IPS-18a (cell line): ENCODE data around the gene ZNF592.

Source experiments
- H3K27ac ChIP-seq: one replicate; pipeline ENCODE4 v1.5.1; 2013; ENCODE audit warnings: low read length
- H3K27me3 ChIP-seq: one replicate; pipeline ENCODE4 v1.6.1; 2013; ENCODE audit warnings: mild to moderate bottlenecking, low read length; ENCODE audit not compliant: control insufficient read depth, insufficient read depth
- H3K36me3 ChIP-seq: one replicate; pipeline ENCODE4 v1.6.1; 2013; ENCODE audit warnings: low read depth, low read length; ENCODE audit not compliant: control insufficient read depth
- H3K4me1 ChIP-seq: one replicate; pipeline ENCODE4 v1.6.1; 2013; ENCODE audit warnings: low read depth, low read length; ENCODE audit not compliant: control insufficient read depth
- H3K4me3 ChIP-seq: one replicate; pipeline ENCODE4 v1.5.1; 2013; ENCODE audit warnings: low read length
- H3K9ac ChIP-seq: one replicate; pipeline ENCODE4 v1.6.1; 2013; ENCODE audit warnings: mild to moderate bottlenecking, low read length, moderate library complexity
- H3K9me3 ChIP-seq: one replicate; pipeline ENCODE4 v1.6.1; 2013; ENCODE audit warnings: low read depth, low read length; ENCODE audit not compliant: control insufficient read depth

Gene ZNF592

DNA sequence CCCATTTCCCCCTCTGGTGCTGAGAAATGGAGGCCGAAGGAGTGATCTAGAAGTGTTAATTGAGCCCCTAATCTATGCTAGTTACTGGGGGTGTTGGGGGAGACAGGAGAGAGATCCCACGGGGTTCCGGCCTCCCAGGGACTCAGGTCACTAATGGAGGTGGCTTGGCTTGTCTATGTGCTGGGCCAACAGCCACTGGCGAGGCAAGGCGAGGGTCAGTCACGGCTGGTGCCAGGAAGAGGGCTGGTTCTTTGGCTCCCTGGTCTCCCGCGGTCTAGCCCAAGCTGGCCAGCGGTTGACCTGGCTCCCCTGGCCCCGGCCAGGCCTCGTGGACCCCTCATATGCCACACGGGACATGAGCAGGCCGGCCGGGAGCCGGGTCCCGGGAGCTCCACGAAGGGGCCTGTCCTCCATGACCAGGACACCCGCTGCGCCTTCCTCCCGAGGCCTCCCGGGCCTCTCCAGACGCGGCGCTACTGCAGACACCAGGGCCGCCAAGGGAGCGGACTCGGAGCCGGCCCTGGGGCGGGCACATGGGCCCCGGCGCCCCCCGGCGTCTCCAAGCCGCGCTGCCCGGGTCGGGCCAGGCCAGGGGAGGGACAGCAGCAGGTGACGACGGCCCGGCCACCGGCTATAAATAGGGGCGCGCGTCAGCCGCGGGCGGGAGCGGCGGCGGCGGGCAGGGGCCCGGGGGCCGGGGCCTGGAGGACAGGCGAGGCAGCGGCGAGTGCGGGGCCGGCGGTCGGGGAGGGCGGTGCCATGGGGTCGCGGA, 68.5 kb downstream of the ZNF592 start, which contains the start of gene ALPK3:
ALPK3 (plus strand) TSS at position 663 of the 772 bp plus-strand sequence; CDS start at position 760, 97 bp downstream.
- H3K9me3 ChIP-seq = no peaks in the 10 kb centered on the region
- peaks cover 22% of the 10 kb centered on the region for H3K4me1 ChIP-seq
- H3K27me3 ChIP-seq = no peaks in the 10 kb centered on the region
- H3K9ac ChIP-seq = peak within 1 kb of the TSS; percentile 44
- H3K36me3 ChIP-seq = no peaks in the 10 kb centered on the region
- H3K27ac ChIP-seq = peak within 1 kb of the TSS; percentile 9
- peak within 1 kb of the TSS; percentile 21 for H3K4me3 ChIP-seq

DNA sequence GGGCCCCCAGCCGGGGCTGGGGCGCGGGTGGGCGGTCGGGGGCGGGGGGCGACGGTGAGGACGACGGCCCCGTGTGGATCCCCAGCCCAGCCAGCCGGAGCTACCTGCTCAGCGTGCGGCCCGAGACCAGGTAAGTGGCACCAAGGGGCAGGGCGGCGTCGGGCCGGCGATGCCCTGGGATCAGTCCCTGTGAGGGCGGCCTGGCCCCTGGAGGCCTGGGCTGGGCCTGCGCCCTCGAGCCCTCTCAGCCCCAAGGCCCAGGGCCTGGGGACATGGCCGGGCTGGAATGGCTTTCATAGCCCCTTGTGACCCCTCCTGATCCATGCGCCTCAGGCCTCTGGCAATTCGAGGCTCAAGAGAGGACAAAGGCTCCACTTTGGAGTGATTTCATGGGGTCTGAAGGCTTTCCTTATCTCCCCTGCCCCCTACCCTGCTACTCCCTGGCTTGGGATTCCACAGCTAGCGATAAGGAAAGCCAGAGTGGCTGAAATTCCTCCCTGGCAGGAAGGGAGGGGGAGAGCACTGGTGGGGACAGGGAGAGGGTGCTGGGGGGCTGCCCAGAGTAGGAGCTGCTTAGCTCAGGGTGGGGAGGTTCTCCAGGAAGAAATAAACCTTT, 69.2 kb downstream of the ZNF592 start:
- Histone ChIP-seq H3K36me3 (no peaks in the 10 kb centered on the region), H3K9ac (peak overlapping the region; percentile 44), H3K4me1 (peaks cover 22% of the 10 kb centered on the region), H3K9me3 (no peaks in the 10 kb centered on the region), H3K27ac (peak overlapping the region; percentile 9), H3K27me3 (no peaks in the 10 kb centered on the region), H3K4me3 (peak overlapping the region; percentile 21)

DNA sequence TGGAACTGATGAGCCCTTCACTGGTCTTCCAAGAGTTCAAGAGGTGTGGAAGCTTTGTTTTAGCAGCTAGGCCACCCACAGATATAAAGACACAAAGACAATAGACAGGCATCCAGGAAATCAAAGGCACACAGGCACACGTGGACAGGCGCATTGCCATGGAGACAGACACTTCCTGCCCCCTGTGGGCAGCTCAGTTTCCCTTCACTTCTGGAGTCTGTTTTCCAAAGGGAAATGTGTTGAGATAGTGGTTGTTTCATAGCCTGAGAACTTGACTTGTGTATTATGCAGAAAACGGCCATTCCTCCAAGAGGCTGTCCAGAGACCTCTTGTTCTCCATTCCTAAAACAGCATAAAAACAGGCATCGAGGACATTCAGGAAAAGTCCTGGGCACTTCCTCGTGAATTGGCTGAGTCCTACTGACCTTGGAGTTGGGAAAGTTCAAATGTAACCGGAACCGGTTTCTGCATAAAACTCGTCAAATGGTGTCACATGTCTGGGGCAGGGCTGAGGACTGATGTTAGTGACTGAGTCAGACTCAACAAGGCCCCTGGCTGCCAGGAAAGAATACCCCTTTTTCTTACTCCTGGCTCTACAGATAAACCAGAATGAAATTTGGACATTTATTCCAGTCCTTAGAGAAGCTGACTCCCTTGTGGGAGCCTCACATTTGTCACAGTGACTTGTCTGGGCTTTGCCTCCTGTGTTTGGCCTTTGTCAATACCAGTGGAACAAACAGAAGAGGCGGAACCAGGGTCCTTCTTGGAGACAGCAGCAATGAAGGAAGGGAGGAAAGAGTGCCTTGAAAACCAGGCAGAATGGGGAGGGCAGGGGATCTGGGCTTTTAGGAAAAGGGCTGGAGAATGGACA, 70.1 kb downstream of the ZNF592 start:
- H3K4me1 ChIP-seq = peaks cover 22% of the 10 kb centered on the region
- H3K9ac ChIP-seq = peak overlapping the region; percentile 44
- H3K9me3 ChIP-seq = no peaks in the 10 kb centered on the region
- peak overlapping the region; percentile 21 for H3K4me3 ChIP-seq
- H3K27me3 ChIP-seq = no peaks in the 10 kb centered on the region
- no peaks in the 10 kb centered on the region for H3K36me3 ChIP-seq
- no peak overlapping the region for H3K27ac ChIP-seq

DNA sequence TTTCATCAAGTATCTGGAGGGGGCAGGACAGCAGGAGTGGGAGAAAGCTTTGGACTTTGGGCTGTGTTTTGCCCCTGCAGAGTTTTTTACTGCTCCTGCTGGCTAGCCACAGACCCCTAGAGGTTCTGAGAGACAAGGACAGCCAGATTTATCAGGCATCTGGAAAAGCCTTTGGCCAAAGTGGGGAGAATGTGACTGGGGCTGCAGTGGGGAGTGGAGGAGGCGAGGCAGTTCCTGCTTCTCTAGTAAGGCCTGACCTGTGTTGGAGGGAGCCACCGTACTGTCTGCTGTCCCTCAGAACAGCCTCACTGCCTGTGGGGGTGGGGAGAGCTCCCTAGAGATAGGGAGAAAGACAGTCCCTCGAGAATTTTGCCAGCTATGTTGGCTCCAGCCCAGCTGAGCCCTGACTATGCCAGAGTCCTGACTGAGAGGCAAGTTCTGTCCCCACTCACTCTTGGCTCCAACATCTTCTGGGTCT, 70.9 kb downstream of the ZNF592 start:
- Histone ChIP-seq H3K27me3 (no peaks in the 10 kb centered on the region), H3K9ac (no peak overlapping the region), H3K9me3 (no peaks in the 10 kb centered on the region), H3K4me3 (no peak overlapping the region), H3K4me1 (peaks cover 22% of the 10 kb centered on the region), H3K27ac (no peak overlapping the region), H3K36me3 (no peaks in the 10 kb centered on the region)

DNA sequence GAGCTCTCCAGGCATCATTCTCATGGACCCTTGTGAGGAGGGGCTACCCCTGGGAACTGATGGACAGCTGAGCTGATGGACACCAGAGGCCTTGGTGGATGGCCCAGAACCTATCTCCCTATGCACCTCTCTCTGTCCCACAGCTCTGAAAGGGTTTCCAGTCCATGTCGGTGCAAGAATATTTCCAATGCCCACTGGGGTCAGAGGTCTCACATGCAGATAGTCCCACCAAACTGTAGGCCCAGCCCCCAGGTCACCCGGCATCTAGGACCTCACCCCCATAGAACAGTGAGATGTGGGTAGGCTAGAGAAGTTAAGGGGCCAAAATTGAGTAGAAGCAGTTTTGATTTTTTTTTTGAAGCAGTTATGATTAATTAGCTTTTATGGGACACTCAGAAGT, 71.4 kb downstream of the ZNF592 start:
- Histone ChIP-seq H3K4me3 (no peak overlapping the region), H3K27ac (no peak overlapping the region), H3K27me3 (no peaks in the 10 kb centered on the region), H3K4me1 (peaks cover 22% of the 10 kb centered on the region), H3K9ac (no peak overlapping the region), H3K9me3 (no peaks in the 10 kb centered on the region), H3K36me3 (no peaks in the 10 kb centered on the region)

DNA sequence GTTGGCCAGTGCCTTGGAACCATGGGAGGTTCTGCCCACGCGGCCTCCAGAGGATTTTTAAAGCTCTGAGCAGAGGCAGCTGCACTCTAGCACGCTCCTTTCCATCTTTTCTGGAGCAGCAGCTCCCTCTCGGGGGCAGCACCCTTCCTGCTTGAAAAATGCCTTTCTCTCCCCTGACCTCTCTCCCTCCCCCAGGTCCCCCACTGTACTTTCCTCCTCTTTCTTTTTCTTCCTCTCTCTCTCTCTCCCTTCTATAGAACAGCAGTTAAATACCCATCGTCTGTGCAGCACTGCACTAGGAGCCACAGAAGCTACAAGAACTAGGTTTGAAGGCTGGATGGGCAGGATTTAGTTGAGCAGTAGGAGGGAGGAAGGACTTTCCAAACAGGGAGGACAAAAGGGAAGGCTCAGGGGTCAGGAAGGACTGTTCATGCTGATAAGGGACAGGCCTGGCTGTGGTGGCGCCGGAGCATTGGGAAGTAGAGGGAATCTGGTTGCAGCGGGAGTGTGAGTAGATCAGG, 73.2 kb downstream of the ZNF592 start:
- H3K27ac ChIP-seq = no peak overlapping the region
- no peaks in the 10 kb centered on the region for H3K27me3 ChIP-seq
- H3K4me3 ChIP-seq = no peak overlapping the region
- H3K4me1 ChIP-seq = peaks cover 22% of the 10 kb centered on the region
- no peak overlapping the region for H3K9ac ChIP-seq
- H3K9me3 ChIP-seq = no peaks in the 10 kb centered on the region
- no peaks in the 10 kb centered on the region for H3K36me3 ChIP-seq

DNA sequence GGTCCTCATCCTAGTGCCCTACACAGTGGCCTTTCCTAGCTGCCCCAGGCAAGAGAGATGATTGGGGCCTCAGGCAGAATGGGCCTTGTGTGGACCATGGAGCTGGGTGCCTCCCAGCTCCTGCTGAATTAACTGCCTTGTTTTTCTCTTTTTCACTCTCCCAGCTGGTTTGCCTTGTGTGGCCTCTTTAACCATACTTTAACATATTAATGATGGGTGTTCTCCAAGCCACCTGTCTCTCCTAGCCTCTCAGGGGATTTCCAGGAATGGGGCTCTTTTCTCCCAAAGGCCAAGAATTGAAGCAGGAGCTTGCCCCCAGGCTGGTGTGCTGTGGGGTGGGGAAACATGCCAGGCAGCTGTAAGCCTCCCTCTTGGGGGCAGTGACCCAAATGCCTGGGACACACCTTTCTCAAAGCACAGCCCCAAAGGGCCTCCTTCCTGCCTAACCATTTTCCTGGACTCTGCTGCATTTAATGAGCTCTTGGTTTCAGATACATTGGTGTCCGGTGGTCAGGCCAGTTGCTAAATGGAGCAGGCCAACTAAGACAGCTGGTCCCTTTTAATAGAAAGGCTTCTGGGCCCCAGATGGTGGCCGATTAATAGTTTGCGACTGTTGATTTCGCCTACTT, 74.4 kb downstream of the ZNF592 start:
- Histone ChIP-seq H3K27me3 (no peaks in the 10 kb centered on the region), H3K9me3 (no peaks in the 10 kb centered on the region), H3K36me3 (no peaks in the 10 kb centered on the region), H3K4me1 (peaks cover 19% of the 10 kb centered on the region), H3K9ac (no peak overlapping the region), H3K4me3 (no peak overlapping the region), H3K27ac (no peak overlapping the region)

DNA sequence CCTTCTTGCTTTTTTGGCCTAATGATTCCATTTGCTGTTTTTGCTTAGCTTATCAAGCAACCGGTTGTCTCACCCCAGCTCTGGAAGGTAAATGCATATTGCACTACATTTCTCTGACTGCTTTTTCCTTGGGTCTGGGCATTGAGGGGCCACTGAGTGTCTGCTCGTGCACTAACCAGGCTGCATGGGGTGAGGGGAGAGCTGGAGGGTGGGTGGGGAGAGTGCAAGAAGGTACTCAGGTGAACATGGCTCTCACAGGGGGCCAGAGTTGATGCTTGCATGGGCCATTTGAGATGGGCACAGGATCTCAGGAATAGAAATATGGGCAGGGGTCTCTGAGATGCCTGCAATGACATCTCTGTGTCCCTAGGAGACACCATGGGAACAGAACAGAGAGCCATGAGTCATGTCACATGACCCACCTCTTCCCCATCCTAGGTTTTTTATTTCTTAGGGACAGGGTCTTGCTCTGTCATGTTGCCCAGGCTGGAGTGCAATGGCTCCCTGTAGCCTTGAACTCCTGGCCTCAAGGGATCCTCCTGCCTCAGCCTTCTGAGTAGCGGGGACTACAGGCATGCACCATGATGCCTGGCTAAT, 75.0 kb downstream of the ZNF592 start:
- Histone ChIP-seq H3K9me3 (no peaks in the 10 kb centered on the region), H3K9ac (no peak overlapping the region), H3K27ac (no peak overlapping the region), H3K4me3 (no peak overlapping the region), H3K27me3 (no peaks in the 10 kb centered on the region), H3K36me3 (no peaks in the 10 kb centered on the region), H3K4me1 (peaks cover 13% of the 10 kb centered on the region)

DNA sequence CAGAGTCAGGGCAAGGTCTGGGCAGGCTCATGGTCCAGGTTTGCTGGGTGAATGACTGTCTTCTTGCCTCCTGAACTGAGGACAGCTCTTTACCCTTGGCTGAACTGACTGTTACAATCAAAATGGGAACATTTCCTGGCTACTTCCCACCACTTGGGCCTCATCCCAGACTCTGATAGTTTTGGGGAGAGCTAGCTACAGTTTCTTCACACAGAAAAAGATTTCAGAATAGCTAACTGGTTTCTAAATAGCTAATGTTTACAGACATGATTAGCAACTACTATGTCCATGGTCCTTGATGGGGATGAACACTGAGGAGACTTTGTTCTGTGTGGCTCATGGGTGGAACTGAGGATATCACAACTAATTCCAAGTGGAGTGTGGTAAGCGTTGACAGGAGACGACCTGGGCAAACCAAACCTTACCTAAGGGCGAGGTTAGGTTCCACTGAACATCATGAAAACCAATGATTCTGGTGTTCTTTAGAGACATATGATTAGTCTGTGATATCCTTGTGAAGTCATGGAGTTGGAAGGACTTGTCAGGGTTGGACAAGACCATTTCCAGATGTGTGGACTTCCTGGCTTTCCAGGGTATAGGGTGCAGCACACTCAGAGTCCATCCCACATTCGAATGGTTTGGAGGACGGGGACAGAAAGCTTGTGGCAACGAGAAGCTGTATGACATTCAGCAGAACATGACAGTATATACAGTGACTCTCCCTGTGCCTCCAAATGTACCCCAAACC, 76.0 kb downstream of the ZNF592 start:
- Histone ChIP-seq H3K27me3 (no peaks in the 10 kb centered on the region), H3K9me3 (no peaks in the 10 kb centered on the region), H3K4me3 (no peak overlapping the region), H3K4me1 (peaks cover 3% of the 10 kb centered on the region), H3K27ac (no peak overlapping the region), H3K9ac (no peak overlapping the region), H3K36me3 (no peaks in the 10 kb centered on the region)

DNA sequence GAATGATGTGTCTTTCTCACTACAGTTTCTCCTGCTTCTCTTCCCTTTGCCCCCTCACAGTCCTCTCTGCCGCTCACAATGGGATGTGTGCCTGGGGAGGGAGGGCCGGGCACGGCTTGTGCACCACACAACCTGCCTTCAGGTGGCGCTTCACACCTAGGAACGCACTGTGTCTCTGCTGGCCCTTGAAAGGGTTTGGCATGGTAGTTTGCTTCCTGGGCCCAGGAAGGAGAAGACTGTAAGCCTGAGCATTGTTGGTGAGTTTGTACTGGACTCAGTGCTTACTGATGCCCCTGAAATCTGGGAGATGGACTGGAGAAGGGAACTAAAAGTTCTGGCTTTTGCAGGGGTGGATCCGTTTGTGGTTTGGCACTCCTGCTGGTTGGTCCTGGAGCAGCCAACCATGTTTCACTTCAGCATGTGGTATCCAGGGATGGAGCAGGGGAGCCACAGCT, 78.0 kb downstream of the ZNF592 start:
- no peak overlapping the region for H3K27ac ChIP-seq
- no peaks in the 10 kb centered on the region for H3K36me3 ChIP-seq
- H3K4me3 ChIP-seq = no peak overlapping the region
- H3K27me3 ChIP-seq = no peaks in the 10 kb centered on the region
- no peak overlapping the region for H3K9ac ChIP-seq
- H3K9me3 ChIP-seq = no peaks in the 10 kb centered on the region
- H3K4me1 ChIP-seq = no peaks in the 10 kb centered on the region
